ENCODE measurements around the gene CNTNAP4.

Gene CNTNAP4

DNA sequence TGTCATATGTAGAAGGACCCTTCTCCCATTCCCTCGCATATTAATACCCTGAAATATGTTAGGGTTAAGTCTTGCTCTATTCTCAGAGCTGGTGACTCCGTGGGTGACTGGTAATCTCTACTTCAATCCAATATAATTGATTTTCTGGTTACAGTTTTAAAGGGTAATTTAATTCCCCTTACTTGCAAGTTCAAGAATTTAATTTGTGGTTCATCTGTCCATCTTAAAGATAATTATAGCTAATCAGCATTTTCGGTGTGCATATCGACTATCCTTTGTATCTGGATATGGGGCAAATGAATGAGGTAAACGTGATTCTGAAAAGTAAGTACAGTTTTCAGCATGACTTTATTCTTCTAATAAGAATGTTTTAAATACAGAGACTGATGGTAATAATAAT lies 250.0 kb downstream of the CNTNAP4 start:
- no peaks in the 10 kb centered on the region for H3K4me1 ChIP-seq
- TF ChIP-seq Cebpa-rat (IDR thresholded peaks at IDR 0.05) = no peak
- no peak overlapping the region for H3K4me2 ChIP-seq
- no peaks in the 10 kb centered on the region for H3K27me3 ChIP-seq
- H4K20me1 ChIP-seq = no peaks in the 10 kb centered on the region
- H3K4me3 ChIP-seq = no peak overlapping the region
- no peak overlapping the region for H3K27ac ChIP-seq
- H3K9me3 ChIP-seq (replicated peaks in 1 of 11) = no peaks in the 10 kb centered on the region
- H3K36me3 ChIP-seq = no peaks in the 10 kb centered on the region
- H3K9ac ChIP-seq = no peak overlapping the region

GRCh38 chr16:76529120-76529519 lies 251.9 kb downstream of the CNTNAP4 start:
- TF ChIP-seq Cebpa-rat (IDR thresholded peaks at IDR 0.05) = no peak
- H3K27me3 ChIP-seq = no peaks in the 10 kb centered on the region
- no peaks in the 10 kb centered on the region for H4K20me1 ChIP-seq
- H3K36me3 ChIP-seq = no peaks in the 10 kb centered on the region
- H3K4me2 ChIP-seq = no peak overlapping the region
- no peaks in the 10 kb centered on the region for H3K4me1 ChIP-seq
- no peaks in the 10 kb centered on the region for H3K9me3 ChIP-seq (replicated peaks in 1 of 11)
- H3K9ac ChIP-seq = no peak overlapping the region
- no peak overlapping the region for H3K4me3 ChIP-seq
- no peak overlapping the region for H3K27ac ChIP-seq

DNA sequence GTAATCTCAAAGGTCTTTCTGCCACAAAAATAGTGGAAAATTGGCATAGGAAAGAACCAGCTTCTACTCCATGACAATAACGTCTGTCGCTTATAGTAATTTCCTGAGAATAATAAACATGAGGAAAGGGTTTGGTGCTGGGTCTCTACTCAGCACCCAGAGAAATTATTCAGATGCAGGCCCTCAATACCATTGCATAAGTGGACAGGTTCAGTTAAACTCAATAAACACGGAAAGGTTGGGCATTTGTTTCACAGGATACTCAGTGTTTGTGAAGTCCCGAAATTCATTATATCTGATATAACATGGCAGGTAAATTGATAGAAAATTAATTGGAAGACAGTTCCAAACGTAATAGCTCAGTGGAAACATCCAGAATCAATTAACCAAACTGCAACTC lies 254.0 kb downstream of the CNTNAP4 start:
- no peaks in the 10 kb centered on the region for H3K4me1 ChIP-seq
- no peaks in the 10 kb centered on the region for H3K36me3 ChIP-seq
- TF ChIP-seq Cebpa-rat (IDR thresholded peaks at IDR 0.05) = no peak
- no peak overlapping the region for H3K27ac ChIP-seq
- no peak overlapping the region for H3K4me3 ChIP-seq
- no peak overlapping the region for H3K4me2 ChIP-seq
- H3K9me3 ChIP-seq (replicated peaks in 1 of 11) = no peaks in the 10 kb centered on the region
- H3K9ac ChIP-seq = no peak overlapping the region
- no peaks in the 10 kb centered on the region for H4K20me1 ChIP-seq
- no peaks in the 10 kb centered on the region for H3K27me3 ChIP-seq

DNA sequence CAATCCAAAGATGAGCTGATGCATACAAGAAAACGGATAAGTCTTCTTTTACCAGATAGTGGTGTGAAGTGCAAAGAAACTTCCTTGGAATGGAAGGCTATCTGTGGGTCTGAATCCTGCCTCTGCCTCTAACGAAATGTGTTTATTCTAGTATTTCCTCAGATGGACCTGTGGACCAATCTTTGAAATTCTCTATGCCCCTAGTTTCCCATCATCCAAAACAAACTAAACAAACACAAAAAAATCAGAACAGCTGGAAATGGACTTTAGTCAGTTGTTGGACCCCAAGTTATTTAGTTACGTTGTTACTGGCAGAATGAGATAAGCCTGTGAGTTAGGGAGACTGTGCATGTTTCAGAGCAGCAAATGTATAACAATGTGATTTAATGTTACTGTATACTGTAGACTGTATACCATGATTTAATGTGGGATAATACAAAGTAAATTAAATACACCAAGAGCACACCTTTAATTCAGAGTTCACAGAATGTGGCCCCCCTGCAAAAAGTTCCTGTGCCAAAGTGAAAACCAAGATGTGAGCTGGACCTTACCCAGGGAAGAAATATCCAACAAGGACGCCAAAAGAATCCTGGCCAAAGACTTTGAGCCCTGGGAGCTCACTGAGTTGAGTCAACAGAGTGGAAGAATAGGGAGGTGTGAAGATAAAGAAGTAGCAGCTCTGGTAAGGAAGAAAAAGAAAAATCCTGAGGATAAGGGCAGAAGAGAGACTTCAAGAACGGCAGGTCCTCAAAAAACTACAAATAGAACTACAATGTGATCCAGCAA lies 255.2 kb downstream of the CNTNAP4 start:
- Histone ChIP-seq H3K9ac (no peak overlapping the region), H3K4me1 (no peaks in the 10 kb centered on the region), H3K9me3 (replicated peaks in 1 of 11) (no peaks in the 10 kb centered on the region), H3K4me2 (no peak overlapping the region), H3K27ac (no peak overlapping the region), H3K4me3 (no peak overlapping the region), H4K20me1 (no peaks in the 10 kb centered on the region), H3K36me3 (no peaks in the 10 kb centered on the region), H3K27me3 (no peaks in the 10 kb centered on the region)
- no peak for TF ChIP-seq Cebpa-rat (IDR thresholded peaks at IDR 0.05)

GRCh38 chr16:76539609-76540008 lies 262.4 kb downstream of the CNTNAP4 start:
- no peak overlapping the region for H3K4me3 ChIP-seq
- no peak for TF ChIP-seq Cebpa-rat (IDR thresholded peaks at IDR 0.05)
- no peaks in the 10 kb centered on the region for H3K36me3 ChIP-seq

DNA sequence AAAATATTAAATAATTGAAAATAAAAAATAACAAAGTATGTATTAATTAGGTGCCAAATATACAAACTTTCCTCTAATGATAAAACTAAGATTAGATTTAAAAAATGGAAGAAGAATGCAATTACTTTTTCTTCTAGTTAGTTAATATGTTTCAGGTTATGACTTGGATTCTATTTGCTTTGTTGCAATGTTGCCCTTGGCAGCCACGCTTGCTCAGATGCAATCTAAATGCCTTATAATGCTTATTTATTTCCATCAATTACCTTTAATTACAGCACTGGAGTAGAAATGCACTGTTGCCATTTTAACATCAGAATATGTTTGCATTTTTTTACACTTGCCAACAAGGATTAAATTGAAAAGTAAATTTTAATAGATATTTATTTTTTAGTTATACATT lies 263.9 kb downstream of the CNTNAP4 start:
- Histone ChIP-seq H3K9ac (no peak overlapping the region), H3K27me3 (no peaks in the 10 kb centered on the region), H3K4me3 (no peak overlapping the region), H3K4me1 (no peaks in the 10 kb centered on the region), H3K27ac (no peak overlapping the region), H4K20me1 (no peaks in the 10 kb centered on the region), H3K4me2 (no peak overlapping the region), H3K9me3 (replicated peaks in 1 of 11) (no peaks in the 10 kb centered on the region), H3K36me3 (no peaks in the 10 kb centered on the region)
- no peak for TF ChIP-seq Cebpa-rat (IDR thresholded peaks at IDR 0.05)

More at GRCh38 chr16:76539609-76540008, 262.4 kb downstream of the CNTNAP4 start:
- no peaks in the 10 kb centered on the region for H3K9me3 ChIP-seq (replicated peaks in 1 of 11)
- H3K4me1 ChIP-seq = no peaks in the 10 kb centered on the region
- no peak overlapping the region for H3K4me2 ChIP-seq
- H3K9ac ChIP-seq = no peak overlapping the region
- no peaks in the 10 kb centered on the region for H4K20me1 ChIP-seq
- no peak overlapping the region for H3K27ac ChIP-seq
- no peaks in the 10 kb centered on the region for H3K27me3 ChIP-seq

DNA sequence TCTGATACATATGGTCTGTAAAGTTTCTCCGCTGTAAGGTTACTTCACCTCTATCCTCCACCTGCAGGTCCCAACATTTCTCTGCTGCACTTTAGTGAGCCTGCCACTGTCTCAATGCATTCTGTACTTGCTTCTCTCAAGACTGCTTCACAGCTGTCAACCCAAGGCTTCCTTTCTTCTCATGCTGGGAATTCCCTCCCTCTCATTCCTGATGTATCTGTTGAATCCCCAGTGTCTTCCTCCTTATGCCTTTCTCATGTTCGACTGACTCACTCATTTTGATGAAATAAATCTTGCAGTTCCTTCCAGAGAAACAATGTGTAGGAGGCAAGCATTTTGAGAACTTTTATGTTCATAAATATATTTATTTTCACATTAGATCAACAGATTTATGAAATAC lies 288.3 kb downstream of the CNTNAP4 start:
- H3K4me2 ChIP-seq = no peak overlapping the region
- no peak overlapping the region for H3K9ac ChIP-seq
- no peaks in the 10 kb centered on the region for H3K36me3 ChIP-seq
- 0 out of 20 replicates have a peak, but pooled peaks cover 0 to 5% (median 0%) of the 10 kb centered on the region in 10 experiments for H3K4me1 ChIP-seq
- no peak overlapping the region for H3K4me3 ChIP-seq
- TF ChIP-seq Cebpa-rat (IDR thresholded peaks at IDR 0.05) = no peak
- H3K9me3 ChIP-seq (replicated peaks in 1 of 11) = no peaks in the 10 kb centered on the region
- H4K20me1 ChIP-seq = no peaks in the 10 kb centered on the region
- no peak overlapping the region for H3K27ac ChIP-seq
- no peaks in the 10 kb centered on the region for H3K27me3 ChIP-seq

DNA sequence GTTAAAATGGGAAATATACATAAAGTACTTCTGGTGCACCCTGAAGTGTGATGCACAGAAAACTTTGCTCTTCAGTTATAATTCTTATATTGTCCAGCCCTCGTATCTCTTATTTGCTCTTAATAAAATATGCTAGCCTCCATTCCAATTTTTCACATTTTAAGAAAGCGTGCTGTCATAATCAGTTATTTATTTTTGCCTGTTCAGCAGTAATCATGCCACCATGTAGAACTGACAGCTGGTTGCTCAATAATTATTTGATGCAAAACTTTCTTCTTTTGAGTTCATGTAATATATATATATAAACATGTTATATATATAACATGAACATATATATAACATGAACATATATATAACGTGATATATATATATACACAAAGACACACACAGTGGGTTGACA lies 294.6 kb downstream of the CNTNAP4 start:
- Histone ChIP-seq H3K9ac (no peak overlapping the region), H4K20me1 (no peaks in the 10 kb centered on the region), H3K4me2 (no peak overlapping the region), H3K9me3 (replicated peaks in 1 of 11) (no peaks in the 10 kb centered on the region), H3K27ac (no peak overlapping the region), H3K4me1 (peaks cover 0 to 6% (median 0%) of the 10 kb centered on the region in 10 experiments; a peak in 7 of 20 replicates), H3K4me3 (no peak overlapping the region), H3K36me3 (no peaks in the 10 kb centered on the region), H3K27me3 (no peaks in the 10 kb centered on the region)
- TF ChIP-seq Cebpa-rat (IDR thresholded peaks at IDR 0.05) = no peak

DNA sequence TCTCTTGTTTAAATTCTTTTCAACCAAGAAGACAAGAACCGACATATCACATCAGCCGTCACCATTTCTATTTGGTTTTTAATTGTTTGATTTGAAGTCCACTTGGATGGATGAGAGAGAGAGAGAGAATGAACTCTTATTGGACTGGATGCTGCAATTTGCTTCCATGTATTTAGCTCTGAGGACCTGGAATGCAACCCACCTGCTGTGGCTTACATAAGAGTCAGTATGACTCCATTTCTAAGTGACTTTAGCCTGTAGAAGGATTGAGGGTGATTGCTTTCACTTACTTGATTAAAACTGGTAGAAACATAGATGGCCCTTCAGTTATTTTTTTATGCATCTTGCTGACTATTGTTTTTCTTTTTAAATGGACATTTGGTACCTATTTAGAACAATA lies 296.1 kb downstream of the CNTNAP4 start:
- Histone ChIP-seq H3K9me3 (replicated peaks in 1 of 11) (no peaks in the 10 kb centered on the region), H3K27ac (no peak overlapping the region), H3K4me3 (no peak overlapping the region), H4K20me1 (no peaks in the 10 kb centered on the region), H3K4me1 (peaks cover 0 to 9% (median 0%) of the 10 kb centered on the region in 10 experiments; a peak in 7 of 20 replicates), H3K9ac (no peak overlapping the region), H3K4me2 (no peak overlapping the region), H3K27me3 (no peaks in the 10 kb centered on the region), H3K36me3 (no peaks in the 10 kb centered on the region)
- no peak for TF ChIP-seq Cebpa-rat (IDR thresholded peaks at IDR 0.05)

DNA sequence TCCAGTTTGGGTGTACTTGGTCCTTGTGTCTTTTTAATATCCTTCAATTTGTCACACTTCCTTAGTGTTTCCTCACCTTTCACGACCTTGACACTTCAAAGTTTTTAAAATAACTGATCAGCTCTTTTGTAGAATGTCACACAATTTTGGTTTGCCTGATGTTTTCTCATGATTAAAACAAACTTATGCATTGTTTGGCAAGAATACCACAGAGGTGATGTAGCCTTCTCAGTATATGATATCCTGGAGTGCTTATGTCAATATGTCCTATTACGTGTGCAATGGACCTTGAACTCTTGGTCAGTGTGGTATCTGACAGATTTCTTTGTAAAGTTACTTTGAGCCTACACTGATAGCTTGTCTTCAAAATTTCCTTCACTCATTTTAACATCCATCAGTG lies 297.4 kb downstream of the CNTNAP4 start:
- Histone ChIP-seq H3K4me2 (no peak overlapping the region), H3K36me3 (no peaks in the 10 kb centered on the region), H4K20me1 (no peaks in the 10 kb centered on the region), H3K9ac (no peak overlapping the region), H3K9me3 (replicated peaks in 1 of 11) (no peaks in the 10 kb centered on the region), H3K4me3 (no peak overlapping the region), H3K4me1 (peaks cover 0 to 9% (median 0%) of the 10 kb centered on the region in 10 experiments; a peak in 7 of 20 replicates), H3K27ac (no peak overlapping the region), H3K27me3 (no peaks in the 10 kb centered on the region)
- TF ChIP-seq Cebpa-rat (IDR thresholded peaks at IDR 0.05) = no peak
